ENCODE data around the gene RTL10.

The RTL10 gene

DNA sequence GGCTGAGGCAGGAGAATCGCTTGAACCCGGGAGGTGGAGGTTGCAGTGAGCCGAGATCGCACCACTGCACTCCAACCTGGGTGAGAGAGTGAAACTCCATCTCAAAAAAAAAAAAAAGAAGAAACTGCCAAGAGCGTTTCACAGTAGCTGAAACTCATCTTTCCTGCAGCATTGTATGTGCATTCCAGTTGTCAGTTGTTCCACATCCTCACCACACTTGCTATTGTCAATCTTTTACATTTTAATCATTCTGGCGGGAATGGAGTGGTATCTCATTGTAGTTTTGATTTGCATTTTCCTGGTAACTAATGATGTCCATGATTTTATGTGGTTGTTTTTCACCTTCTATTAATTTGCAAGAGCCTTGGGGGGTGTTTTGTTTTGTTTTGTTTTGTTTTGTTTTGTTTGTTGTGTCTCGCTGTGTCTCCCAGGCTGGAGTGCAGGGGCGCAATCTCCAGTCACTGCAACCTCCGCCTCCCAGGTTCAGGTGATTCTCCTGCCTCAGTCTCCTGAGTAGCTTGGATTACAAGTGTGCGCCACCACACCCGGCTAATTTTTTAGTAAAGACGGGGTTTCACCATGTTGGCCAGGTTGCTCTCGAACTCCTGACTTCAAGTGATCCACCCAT, 8.1 kb upstream of the RTL10 start:
- no peak overlapping the region for H3K4me3 ChIP-seq (ENCODE audit: low read depth, low read length)
- no peak for DNase-seq (ENCODE audit: low read depth)
- TF ChIP-seq, protein P1, sequence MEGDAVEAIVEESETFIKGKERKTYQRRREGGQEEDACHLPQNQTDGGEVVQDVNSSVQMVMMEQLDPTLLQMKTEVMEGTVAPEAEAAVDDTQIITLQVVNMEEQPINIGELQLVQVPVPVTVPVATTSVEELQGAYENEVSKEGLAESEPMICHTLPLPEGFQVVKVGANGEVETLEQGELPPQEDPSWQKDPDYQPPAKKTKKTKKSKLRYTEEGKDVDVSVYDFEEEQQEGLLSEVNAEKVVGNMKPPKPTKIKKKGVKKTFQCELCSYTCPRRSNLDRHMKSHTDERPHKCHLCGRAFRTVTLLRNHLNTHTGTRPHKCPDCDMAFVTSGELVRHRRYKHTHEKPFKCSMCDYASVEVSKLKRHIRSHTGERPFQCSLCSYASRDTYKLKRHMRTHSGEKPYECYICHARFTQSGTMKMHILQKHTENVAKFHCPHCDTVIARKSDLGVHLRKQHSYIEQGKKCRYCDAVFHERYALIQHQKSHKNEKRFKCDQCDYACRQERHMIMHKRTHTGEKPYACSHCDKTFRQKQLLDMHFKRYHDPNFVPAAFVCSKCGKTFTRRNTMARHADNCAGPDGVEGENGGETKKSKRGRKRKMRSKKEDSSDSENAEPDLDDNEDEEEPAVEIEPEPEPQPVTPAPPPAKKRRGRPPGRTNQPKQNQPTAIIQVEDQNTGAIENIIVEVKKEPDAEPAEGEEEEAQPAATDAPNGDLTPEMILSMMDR (IDR thresholded peaks at IDR 0.05; ENCODE audit: low read depth, low read length) = no peak
- no peak for TF ChIP-seq POLR2A (IDR thresholded peaks at IDR 0.05; ENCODE audit: extremely low read depth, insufficient read length)
- TF ChIP-seq MYC (IDR thresholded peaks at IDR 0.05; ENCODE audit: low read depth, low read length) = no peak
- TF ChIP-seq, protein P2, sequence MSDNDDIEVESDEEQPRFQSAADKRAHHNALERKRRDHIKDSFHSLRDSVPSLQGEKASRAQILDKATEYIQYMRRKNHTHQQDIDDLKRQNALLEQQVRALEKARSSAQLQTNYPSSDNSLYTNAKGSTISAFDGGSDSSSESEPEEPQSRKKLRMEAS (IDR thresholded peaks at IDR 0.05; ENCODE audit: low read depth, low read length) = no peak

DNA sequence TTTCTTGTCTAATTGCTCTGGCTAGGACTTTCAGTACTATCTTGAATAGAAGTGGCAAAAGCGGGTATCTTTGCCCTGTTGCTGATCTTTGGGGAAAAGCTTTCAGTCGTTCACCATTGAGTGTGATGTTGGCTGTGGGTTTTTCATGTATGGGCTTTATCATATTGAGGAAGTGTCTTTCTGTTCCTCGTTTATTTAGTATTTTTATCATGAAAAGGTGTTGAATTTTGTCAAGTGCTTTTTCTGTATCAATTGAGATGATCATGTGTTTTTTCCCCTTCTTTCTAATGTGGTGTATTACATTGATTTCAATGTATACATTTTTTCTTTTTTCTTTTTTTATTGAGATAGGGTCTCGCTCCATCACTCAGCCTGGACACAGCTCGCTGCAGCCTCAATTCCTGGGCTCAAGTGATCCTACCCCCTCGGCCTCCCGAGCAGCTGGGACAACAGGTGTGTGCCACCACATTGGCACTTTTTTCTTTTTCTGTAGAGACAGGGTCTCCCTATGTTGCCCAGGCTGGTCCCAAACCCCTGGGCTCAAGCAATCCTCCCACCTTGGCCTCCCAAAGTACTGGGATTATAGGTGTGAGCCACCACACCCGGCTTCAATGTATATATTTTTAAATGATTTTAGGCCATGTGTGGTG, 5.3 kb upstream of the RTL10 start:
- TF ChIP-seq, protein P1 (IDR thresholded peaks at IDR 0.05; ENCODE audit: low read depth, low read length) = no peak
- TF ChIP-seq POLR2A (IDR thresholded peaks at IDR 0.05; ENCODE audit: extremely low read depth, insufficient read length) = no peak
- TF ChIP-seq MYC (IDR thresholded peaks at IDR 0.05; ENCODE audit: low read depth, low read length) = no peak
- TF ChIP-seq, protein P2 (IDR thresholded peaks at IDR 0.05; ENCODE audit: low read depth, low read length) = no peak
- H3K4me3 ChIP-seq (ENCODE audit: low read depth, low read length) = no peak overlapping the region

DNA sequence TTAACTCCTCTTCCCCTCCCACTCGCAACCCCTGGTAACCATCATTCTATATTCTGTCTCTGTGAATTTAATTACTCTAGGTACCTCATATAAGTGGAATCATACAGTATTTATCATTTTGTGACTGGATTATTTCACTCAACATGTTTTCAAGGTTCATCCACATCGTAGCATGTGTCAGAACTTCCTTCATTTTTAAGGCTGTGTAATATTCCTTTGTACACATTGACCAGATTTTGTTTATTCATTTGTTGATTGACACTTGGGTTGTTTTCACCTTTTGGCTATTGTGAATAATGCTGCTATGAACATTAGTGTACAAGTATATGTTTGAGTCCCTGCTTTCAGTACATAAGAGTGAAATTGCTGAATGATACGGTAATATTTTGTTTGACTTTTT, 2.7 kb upstream of the RTL10 start:
- no peak overlapping the region for H3K4me3 ChIP-seq (ENCODE audit: low read depth, low read length)
- DNase-seq (ENCODE audit: low read depth) = no peak
- no peak for TF ChIP-seq MYC (IDR thresholded peaks at IDR 0.05; ENCODE audit: low read depth, low read length)
- TF ChIP-seq, protein P1 (IDR thresholded peaks at IDR 0.05; ENCODE audit: low read depth, low read length) = no peak
- no peak for TF ChIP-seq POLR2A (IDR thresholded peaks at IDR 0.05; ENCODE audit: extremely low read depth, insufficient read length)
- TF ChIP-seq, protein P2 (IDR thresholded peaks at IDR 0.05; ENCODE audit: low read depth, low read length) = no peak

More for the DNA sequence above, 5.3 kb upstream of the RTL10 start:
- no peak for DNase-seq (ENCODE audit: low read depth)

DNA sequence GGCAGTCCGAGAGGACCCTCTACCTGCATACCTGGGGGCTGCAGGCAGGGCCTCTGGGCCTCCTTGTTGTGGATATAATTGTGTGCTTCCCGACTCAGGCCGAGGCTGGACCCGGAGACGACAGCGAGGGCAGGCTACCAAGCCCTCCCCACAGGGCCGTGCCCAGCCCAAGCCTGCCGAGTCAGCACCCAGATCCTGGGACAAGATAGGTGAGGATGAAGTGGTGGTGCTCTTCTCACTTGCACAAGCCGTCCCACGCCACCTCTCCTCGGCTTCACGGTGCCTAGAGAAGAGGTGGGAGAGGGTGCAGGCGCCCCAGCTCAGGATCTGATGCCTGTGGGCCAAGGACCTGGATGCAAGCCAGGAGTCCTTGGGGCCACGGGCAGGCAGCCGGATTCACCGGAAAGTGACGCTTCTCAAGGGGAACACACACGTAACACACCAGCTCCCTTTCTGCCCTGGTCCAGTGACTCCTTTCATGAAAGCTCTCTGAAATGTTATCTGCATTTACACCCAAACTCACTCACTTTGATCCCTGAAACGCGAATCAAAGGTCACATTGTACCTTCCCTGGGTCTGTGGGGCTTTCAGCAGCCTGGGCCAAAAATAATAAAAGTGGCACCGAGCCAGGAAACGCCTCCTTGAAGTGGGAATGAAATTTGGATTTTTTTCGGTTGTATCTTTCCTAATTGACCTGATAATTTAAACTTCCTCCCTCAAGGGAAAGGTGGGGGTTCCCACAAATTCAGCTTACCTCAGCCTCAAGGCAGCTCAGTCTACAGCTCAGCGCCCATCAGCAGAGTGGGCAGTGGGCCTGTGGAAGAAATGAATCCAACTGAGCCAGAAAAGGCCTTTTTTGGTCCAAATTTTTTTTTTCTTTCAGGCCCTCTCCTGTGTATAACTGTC, 1.1 kb upstream of the RTL10 start:
- TF ChIP-seq MYC (IDR thresholded peaks at IDR 0.05; ENCODE audit: low read depth, low read length) (no peak), POLR2A (IDR thresholded peaks at IDR 0.05; ENCODE audit: extremely low read depth, insufficient read length) (peak; percentile 30)
- peak overlapping the region; percentile 79 for H3K4me3 ChIP-seq (ENCODE audit: low read depth, low read length)
- peak; percentile 79 for DNase-seq (ENCODE audit: low read depth)

DNA sequence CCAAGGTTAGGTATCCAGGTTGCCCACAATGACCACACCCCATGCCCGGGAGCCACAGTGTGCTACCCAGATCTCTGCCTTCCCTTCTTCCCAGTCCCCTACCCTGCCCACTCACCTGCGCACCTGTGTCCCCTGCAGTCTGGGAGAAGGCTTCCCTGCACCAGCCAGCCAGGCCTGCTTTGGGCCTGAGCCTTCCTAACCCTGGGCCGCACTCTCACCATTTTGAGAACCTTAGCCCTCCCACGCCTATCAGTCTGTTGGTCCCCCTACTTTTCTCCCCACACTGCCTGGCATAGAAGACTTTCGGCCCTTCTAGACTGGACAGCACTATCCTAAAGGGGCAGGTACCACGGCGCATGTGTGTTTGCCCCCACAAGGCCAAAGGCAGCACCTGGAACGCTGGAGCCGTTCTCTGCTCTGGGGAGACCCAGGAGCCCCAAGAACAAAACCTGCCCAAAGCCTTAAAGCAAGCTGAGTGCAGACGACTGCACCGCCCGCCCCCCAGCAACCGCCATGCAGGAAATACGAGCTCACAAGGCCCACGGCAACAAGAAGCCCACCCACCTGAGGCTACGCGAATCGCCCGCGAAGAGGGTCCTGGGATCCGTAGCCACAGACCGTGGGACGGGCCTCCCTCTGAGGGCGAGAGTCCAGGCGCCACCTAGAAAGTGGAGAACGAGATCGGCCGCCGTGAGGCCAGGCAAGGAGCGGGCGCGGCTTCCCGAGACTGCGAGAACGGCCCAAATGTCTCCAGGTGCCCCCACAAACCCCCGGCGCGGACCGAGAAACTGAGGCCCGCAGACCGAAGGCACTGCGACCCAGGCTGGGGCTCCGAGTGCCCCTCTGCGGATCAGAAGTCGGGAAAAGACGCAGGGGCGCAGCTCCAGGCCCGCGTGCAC, 546 bp downstream of the RTL10 start:
- H3K4me3 ChIP-seq (ENCODE audit: low read depth, low read length) = peak overlapping the region; percentile 86
- no peak for DNase-seq (ENCODE audit: low read depth)
- TF ChIP-seq, protein P1 (IDR thresholded peaks at IDR 0.05; ENCODE audit: low read depth, low read length) = no peak
- no peak for TF ChIP-seq MYC (IDR thresholded peaks at IDR 0.05; ENCODE audit: low read depth, low read length)
- no peak for TF ChIP-seq POLR2A (IDR thresholded peaks at IDR 0.05; ENCODE audit: extremely low read depth, insufficient read length)
- TF ChIP-seq, protein P2 (IDR thresholded peaks at IDR 0.05; ENCODE audit: low read depth, low read length) = no peak

Data from NB4 (cell line).